HG03469 (cell line): ENCODE data around the gene C6orf47.

Source experiments
- ATAC-seq: cut with Tn5 transposase; IDR thresholded peaks from one replicate; pipeline ENCODE4 v1.9.1; 2021; ENCODE audit warnings: mild to moderate bottlenecking, moderate library complexity, moderate number of reproducible peaks; ENCODE audit not compliant: unreplicated experiment

Gene C6orf47

DNA sequence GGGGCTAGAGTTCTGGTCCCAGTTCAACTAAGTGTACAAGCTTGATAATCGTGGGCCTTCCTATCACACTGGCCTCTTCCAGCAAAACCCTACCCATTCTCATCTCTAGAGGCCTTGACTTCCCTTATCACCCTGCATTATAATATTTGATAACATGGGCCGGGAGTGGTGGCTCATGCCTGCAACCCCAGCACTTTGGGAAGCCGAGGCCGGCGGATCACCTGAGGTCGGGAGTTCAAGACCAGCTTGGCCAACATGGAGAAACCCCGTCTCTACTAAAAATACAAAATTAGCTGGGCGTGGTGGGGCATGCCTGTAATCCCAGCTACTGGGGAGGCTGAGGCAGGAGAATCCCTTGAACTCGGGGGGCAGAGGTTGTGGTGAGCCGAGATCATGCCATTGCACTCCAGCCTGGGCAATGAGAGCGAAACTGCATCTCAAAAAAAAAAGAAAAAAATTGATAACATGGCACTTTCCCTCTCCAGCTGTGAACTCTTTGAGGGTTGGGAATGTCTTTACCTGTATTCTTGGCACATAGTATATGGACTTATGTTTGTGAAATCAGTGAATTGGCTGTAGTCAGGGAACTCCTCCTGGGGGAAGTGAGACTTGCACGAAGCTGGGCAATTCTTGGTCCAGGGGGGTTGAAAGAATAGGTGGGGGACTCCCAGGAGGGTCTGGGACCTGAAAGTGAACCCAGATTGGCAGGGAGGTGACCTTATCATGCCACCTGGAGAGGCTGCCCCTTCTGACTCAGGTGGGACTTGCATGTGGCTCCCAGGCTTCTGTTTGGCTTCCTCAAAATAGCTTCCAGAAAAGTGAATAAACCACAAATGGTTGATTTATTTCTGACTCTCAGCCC, 915 bp upstream of the C6orf47 start:
- no peak for ATAC-seq

DNA sequence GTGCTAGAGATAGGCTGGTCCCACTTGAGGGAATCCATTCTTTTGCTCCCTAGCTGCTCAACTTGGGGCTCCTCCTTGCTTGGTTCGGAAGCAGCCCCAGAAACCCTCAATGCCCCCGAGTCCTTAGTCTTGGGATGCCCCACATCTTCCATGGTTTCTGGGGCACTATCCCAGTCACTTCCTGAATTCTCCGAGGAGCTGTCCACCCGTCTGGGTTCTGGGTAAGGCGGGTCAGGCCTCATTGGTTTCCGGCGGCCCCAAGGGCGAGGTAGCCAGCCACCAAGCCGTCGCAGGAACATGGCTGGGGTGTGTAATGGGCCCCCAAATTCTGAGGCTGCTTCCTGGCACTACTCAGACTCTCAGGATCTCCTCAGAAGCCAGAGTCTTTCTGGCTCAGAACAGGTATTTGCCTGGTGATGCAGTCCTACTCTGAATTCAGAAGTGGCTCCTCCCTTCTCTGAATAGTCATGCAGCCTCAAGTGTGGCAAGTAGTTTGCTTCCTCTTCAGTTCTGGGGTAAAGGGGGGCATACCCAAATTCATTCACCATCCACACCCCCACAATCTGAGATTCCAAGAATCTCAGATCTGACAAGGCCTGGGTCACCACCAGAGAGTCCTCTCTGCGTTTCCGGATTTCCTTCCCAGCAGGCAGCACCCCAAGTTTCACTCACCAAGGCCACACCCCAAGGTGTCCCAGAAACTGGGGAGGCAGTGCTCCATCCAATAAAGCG, 763 bp downstream of the C6orf47 start:
- ATAC-seq: no peak

DNA sequence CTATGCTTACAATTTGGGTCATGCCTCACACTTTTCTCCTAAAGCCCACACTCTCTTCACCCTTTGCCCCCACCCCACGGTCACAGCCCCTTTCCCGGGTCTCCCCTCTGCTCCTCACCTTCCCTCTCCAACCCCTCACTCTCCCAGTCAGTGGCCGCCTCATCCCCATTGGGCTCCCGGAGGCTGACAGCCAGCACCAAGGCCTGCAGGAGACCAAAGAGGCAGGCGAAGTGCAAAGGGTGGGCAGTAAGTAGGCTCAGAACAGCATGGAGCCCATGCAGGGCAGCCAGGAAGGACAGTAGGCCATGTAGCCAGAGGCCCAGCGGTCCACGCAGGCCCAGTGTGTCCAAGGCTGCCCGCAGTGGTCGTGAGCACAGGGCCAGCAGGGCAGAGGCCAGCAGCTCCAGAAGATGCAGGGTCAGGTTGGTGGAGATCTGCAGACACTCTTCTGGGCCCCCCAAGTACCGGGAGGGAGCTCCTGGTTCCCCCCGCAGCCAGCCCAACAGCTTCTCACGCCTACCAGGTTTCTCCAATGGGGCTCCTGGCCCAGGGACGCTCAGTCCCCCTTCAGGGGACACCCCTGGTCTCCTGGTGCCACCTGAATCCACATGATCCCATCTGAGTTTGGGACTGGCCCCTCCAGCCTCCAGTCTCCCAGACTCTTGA, 1.5 kb downstream of the C6orf47 start:
- no peak for ATAC-seq

DNA sequence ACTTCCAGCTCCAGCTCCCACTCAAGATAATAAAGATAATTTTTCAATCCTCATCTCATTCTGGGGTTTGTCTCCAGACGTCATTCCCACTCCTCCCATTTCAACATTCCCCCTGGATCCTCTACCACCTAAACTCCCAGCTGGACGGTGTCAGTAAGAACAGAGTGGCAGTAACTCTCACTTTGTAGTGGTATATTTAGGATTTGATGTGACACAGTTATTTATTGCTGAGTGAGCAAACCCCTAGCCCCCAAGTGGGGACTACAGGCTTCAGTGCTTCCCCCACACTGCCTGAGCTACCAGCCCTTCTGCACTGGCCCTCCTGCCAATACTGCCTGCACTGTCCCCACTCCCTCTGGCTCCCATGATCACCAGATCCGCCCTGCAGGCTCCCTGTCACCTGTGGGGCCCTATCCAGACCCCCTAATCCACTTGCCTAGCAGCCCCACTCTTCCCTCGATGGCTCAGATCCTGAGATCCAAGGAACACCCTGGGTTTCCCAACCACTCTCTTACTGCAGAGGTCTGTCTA, 2.4 kb downstream of the C6orf47 start:
- no peak for ATAC-seq

DNA sequence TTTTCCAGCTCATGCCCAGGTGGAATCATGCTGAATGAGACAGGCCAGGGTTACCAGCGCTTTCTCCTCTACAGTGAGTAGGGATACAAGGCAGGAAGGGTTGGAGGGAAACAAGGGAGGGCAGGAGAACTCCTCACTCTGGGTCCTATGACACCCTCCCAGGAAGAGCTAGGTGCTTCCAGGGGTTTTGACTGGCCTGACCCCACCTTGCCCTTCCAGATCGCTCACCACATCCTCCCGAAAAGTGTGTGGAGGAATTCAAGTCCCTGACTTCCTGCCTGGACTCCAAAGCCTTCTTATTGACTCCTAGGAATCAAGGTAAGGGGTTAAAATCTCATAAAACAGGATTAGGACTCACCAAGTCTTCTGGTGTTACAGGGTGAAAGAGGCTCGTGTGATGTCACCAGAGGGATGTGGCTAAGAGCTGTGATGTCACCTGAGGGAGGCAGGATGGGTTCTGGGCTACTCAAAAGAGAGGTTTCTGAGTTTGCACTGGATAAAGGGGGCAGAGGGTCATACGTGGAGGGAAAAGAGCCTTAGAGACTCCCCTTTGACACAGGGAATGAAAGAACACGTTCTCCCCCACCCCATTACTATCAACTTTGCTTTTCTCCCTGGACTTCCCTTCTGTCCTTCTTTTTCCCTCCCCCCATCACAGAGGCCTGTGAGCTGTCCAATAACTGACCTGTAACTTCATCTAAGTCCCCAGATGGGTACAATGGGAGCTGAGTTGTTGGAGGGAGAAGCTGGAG, 3.0 kb downstream of the C6orf47 start:
- ATAC-seq: no peak

DNA sequence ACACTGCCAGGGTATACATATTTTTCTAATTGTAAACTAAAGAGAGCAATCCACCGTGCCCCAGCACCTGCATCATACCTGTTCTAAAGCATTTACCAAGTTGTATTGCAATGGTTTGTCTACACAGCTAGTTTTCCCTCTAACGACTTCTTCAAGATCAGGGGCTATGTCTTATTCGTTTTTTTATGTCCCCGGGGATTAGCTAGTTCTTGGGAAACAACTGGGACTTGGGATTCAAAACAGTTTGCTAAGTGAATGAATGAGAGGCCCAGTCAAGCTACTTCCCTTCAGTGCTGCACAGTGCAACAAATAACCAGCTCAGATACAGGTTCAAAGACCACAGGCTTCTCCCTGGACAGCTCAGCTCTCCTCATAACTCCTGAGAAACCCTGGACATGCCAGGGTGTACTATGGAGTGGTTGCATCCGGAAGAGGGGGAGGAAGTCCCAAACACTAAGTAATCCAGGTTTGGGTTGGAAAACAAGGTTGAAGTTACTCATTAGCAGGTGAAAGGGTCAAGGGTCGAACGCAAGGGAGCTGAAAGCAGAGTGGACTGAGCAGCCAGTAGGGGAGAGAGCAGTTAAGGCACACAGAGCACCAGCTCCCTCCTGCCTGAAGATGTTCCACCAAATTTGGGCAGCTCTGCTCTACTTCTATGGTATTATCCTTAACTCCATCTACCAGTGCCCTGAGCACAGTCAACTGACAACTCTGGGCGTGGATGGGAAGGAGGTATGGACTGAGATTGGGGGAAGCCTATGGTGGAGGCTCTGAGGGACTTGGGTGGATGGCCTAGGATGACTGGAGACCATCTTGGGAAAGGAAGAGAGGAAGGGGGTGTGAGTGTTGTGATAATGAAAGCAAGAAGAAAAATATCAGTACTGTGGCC, 5.0 kb downstream of the C6orf47 start, which contains the start of gene APOM:
Gene APOM, plus strand, starts transcription at position 546 of the 889 bp plus-strand sequence. Its CDS starts 73 bp downstream, at position 619.
- no peak for ATAC-seq

DNA sequence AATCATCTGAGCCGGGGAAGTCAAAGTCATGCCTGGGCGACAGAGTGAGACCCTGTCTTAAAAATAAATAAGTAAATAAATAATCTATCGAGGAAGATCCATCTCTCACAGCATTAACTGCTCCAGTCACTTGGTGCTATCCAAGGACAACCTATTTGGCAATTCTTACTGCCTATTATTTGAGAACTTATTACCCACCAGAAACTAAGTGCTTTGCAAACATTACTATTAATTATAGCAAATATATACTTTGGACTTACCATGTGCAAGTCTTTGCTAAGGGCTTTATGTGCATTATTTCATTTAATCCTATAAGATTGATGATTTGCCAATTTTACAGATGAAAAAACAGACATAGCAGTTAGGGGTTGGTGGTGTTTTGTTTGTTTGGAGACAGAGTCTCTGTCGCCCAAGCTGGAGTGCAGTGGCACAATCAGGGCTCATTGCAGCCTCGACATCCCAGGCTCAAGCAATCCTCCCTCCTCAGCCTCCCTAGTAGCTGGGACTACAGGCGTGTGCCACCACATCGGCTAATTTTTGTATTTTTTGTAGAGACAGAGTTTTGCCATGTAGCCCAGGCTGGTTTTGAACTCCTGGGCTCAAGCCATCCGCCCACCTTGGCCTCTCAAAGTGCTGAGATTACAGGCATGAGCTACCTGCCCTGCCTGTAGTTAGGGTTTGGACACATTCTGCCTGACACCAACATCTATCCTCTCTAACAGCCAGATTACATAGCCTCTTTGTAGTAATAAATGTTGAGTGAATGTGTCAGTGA, 5.8 kb downstream of the C6orf47 start:
- no peak for ATAC-seq

DNA sequence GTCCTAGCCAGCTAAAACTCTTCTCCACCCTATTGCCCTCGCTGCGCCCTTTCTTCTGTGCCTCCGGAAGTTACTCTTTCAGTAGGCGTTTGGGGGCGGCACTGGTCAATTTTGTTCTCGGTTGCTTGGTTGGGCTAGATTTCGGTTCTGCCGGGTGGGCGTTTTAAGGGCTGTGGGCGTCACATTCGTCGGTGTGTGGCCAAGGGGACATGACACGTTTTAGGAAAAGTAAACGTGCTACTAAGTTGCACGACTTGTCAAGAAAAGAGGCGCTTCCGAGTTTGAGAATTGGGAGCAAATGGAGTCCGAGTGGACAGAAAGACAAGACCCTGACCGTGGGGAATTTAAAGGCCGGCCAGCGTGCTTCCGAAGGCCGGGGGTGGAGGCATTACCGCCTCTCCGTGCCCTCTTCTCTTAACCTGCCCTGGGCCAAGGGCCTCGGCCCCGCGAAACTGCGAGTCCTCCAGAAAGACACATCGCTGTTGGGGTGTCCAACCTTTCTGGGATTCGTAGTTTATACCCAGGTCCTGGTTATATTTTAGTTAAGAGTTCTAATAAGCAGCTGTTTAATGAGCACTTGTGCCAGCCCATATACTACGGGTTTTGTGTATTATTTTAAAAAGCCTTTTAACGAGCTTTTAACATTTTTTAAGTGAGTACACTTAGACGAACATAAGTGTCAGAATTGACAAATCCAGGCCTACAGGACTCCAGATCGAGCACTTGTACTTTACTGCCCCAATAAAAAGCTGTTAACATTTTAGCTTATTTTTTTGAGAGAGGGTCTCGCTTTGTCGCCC, 7.5 kb downstream of the C6orf47 start:
- peak; percentile 42 for ATAC-seq

DNA sequence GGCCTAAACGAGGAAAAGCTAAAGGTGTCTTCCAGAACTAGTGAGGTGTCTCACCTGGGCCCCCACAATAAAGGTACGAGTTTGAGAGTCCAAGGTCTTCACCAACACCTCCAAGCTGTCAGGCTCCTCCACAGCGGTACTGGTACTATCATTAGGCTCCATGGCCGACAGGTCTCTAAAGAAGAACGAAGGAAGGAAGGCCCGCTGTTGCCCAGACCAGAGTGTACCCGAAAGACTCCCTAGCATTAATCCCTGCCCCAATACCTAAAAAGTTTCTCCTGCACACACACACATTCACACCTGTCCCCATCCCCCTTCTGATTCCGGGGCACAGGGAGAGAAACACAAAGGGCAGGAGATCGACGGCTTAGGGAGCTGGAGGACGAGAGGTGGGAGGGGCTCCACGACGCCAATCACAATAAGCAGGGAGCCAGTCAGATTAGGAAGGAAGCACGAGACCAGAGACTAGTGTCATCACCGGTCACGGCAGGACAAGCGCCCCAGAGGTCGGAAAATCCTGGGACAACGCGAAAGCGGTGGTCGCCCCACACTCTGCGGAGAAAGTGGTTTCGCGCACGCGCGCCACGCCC, 8.9 kb downstream of the C6orf47 start:
- peak; percentile 17 for ATAC-seq

DNA sequence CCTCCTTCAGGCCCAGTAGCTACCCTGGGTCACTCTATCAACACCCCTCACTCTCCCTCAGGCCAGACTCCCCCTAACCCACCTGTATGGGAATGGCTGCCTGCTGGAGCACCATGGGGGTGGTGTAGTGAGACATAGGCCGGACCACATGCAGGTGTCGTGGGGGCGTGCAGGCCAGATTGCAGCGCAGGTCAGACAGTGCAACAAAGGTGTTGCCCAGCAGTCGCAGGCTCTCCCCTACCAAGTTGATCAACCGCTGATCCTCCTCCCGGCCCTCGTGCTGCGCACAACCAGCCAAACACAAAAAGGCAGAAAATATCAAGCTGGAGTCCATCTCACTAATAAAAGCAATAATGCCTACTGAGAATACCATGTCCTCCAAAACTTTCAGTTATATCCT, 15.3 kb downstream of the C6orf47 start:
- ATAC-seq: no peak

DNA sequence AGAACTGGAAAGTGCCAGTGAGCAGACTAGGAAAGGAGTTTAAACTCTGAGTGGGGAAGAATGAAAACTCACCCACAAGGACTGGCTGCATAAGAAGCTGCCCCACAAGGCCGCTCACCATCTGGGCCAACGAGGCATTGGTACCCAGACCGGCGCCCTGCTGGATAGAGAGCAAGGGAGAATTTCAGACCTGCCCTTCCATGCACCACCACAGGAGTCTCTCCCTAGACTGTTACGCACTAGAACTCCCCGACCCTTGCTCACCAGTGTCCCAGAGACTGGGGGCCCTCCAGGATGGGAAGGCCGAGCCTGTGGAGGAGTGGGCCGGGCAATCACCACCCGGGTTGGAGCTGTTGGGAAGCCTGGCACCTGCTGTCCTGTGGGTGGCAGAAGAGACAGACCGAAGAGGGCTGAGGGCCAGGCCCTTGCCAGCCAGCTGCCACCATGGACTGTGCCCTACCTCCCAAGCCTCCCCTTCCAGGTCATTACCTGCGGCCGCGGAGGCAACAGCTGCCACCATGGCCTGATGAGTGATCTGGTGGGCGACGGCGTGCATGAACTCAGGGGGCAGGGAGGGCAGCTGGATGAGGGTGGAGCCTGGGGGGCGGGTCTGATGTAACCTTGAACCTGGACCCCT, 16.6 kb downstream of the C6orf47 start:
- no peak for ATAC-seq

DNA sequence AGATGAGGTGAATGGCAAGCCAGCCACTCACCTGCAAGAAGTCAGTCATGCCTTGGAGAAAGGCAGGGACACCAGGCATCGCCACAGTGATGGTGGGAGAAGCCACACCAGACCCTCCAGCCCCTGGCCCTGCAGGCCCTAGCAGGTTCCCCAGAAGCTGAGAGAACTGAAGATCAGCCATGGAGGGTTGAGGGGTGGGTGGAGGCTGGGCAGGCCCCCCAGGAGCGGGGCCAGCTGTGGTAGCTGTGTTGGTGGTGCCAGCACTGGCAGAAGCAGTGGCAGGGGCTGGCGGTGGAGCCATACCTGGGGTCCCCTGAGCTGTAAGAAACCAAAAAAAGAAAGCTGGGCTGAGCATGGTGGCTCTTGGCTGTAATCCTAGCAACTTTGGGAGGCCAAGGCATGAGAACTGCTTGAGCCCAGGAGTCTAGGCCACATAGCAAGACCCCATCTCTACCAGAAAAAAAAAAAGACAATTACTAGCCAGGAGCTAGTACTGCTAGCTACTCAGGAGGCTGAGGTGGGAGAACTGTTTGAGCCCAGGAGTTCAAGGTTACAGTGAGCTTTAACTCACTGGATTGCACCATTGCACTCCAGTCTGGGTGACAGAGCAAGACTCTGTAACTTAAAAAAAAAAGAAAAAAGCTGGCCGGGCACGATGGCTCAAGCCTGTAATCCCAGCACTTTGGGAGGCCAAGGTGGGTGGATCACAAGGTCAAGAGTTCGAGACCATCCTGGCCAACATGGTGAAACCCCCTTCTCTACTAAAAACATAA, 17.6 kb downstream of the C6orf47 start:
- no peak for ATAC-seq

DNA sequence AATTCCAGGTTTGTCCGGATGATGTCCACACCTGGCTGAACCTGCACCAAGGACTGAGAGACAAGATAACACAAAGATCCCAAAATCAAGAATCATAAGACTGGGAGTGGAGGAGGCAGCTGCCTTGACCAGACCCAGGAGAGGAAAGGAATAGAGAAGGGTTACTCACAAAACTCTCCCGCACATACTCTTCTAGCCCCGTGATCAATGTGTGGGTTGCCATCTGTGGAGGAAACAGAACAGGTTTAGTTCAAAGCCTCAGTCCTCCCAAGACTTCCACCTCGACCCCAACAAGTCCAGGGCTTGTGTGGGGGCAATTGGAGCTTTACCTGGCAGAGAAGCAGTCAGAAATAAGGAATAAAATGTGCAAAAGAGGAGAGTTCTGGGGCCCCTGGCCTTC, 19.2 kb downstream of the C6orf47 start:
- ATAC-seq: no peak

DNA sequence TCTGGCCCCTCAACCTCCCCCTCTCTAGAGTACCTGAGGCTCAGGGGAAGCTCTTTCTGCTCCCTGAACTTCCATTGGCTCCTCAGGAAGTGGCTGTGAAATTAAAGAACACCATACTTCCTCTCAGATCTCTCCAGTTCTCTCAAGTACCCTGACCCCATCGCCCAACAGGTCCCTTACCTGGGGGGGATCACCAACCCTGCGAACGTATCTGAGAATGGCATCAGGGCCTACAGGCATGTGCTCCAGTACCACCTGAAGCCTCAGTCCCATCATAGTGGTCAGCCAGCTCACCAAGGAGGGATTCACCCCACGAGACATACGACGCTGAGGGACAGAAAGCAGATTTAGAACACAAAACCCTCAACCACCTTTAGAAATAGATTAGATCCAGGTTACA, 20.0 kb downstream of the C6orf47 start:
- no peak for ATAC-seq

DNA sequence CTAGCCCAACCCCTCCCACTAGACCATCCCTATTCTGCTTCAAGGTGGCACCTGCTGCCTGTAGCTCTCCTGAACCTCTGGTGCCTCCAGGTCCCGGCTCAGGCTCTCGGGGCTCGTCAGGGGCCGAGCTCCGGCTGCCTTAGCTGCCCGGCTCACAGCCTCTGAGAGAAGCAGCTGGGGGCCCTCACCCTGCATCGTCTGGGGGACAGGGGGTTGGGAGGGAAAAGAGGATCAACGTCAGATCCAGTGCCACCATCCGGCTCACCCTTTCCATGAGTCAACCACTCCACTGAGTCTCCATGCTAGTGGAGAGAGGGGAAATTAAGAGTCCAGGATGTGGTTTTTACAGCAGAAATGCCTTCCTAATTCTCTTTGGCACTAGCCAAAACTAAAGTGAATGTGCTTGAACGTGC, 21.1 kb downstream of the C6orf47 start:
- ATAC-seq: no peak

DNA sequence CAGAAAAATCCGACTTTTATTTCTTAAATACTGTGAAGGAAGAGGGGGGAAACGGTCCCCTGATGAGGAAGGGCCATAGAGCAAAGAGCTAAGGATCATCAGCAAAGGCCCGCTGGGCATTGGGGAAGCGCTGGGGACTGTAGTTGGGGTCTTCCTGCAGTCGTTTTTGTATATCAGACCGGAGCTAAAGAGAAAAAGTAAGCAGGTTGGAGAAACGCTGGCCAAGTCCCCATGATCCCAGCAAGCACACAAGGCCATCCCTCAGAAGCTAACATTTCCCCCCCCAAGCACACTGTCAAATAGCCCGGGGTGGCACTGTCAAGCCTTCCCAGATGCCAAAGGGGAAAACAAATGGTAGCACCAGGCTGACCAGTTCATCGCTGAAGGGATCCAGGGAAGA, 21.5 kb downstream of the C6orf47 start:
- no peak for ATAC-seq
